ENCODE measurements around the gene MAMLD1.

DNA sequence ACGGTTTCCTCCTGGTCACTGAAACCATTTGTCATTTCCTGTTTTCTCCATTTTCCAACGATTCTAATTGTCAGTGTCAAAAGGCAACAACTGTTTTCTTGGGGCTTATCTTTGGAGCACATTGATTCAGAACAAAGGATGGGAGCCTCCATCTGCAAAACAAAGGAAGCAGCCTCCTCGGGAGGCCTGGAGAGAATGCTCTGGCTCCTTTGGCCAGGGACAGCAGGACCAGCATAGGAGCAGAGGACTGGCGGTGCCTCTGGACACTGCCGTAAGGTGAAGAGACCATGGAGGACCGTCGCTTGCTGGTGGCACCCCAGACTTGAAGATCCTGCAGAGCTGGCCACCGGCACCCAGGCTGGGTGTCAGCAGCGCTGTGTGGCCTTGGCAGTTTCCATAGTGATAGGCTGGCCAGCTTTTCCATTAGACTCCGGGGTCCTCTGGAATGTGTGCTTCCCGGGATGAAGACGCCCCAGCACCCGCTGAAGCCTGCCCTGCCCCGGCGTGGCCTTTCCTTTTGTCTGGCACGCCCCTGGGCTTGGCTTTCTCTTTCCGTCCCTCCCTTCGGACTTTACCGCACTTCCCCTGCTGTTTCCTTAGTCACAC is 144.2 kb downstream of the MAMLD1 start:
- no peak for TF ChIP-seq POLR2A (IDR thresholded peaks at IDR 0.05)
- TF ChIP-seq, protein P1, sequence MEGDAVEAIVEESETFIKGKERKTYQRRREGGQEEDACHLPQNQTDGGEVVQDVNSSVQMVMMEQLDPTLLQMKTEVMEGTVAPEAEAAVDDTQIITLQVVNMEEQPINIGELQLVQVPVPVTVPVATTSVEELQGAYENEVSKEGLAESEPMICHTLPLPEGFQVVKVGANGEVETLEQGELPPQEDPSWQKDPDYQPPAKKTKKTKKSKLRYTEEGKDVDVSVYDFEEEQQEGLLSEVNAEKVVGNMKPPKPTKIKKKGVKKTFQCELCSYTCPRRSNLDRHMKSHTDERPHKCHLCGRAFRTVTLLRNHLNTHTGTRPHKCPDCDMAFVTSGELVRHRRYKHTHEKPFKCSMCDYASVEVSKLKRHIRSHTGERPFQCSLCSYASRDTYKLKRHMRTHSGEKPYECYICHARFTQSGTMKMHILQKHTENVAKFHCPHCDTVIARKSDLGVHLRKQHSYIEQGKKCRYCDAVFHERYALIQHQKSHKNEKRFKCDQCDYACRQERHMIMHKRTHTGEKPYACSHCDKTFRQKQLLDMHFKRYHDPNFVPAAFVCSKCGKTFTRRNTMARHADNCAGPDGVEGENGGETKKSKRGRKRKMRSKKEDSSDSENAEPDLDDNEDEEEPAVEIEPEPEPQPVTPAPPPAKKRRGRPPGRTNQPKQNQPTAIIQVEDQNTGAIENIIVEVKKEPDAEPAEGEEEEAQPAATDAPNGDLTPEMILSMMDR (IDR thresholded peaks at IDR 0.05), result no peak
